SK-N-SH (cell line): ENCODE results near the gene ARID1B. TPM values are rescaled to one million over a fixed set of nuclear protein-coding genes. Genes with fewer than 3 reads are reported as not detected.

Source experiments
- CTCF ChIA-PET: fragments of 300-600, 350-600 bp; formaldehyde crosslinking; extraction: SDS; loops from one replicate; lab custom pipeline; 2021; lab: Yijun Ruan, JAX
- POLR2A ChIA-PET: fragments of 350-600 bp; sonication (Branson Sonifier 250); formaldehyde crosslinking; extraction: SDS; loops from one replicate; lab custom pipeline; 2020; ENCODE audit warnings: antibody characterized with exemption, inconsistent platforms; lab: Yijun Ruan, JAX
- DNase-seq: peaks from one replicate; pipeline ENCODE4 v3.0.0; 2012
- H2AFZ ChIP-seq: fragments of 200-600 bp; sonication (generic); 2 replicates; pipeline ENCODE4 v1.8.1; 2016; ENCODE audit warnings: antibody characterized with exemption, mild to moderate bottlenecking, low read depth
- H3F3A ChIP-seq: fragments of 200-600 bp; sonication (generic); replicated peaks from 2 replicates; pipeline ENCODE3; 2016; ENCODE audit warnings: antibody characterized with exemption, mild to moderate bottlenecking; ENCODE audit not compliant: insufficient read depth
- H3K27ac ChIP-seq, 2 experiments: fragments of 200-500 bp in 1 of 2; fragments of 200-600 bp in 1 of 2; sonication (Bioruptor generic) in 1 of 2; sonication (generic), shearing (Covaris generic) in 1 of 2; 2 replicates each; pipeline versions ENCODE4 v1.5.1 to v1.6.1; 2014 to 2016; ENCODE audit warnings: low read depth in 2 of 2, inconsistent platforms in 1 of 2, low read length in 1 of 2, mild to moderate bottlenecking in 1 of 2, mixed read lengths in 1 of 2
- H3K27me3 ChIP-seq: fragments of 200-600 bp; sonication (generic), shearing (Covaris generic); 2 replicates; pipeline ENCODE4 v1.6.1; 2016; ENCODE audit warnings: mixed run types; ENCODE audit not compliant: insufficient read depth
- H3K36me3 ChIP-seq, 2 experiments: fragments of 200-500 bp in 1 of 2; fragments of 200-600 bp in 1 of 2; sonication (Bioruptor generic) in 1 of 2; sonication (generic) in 1 of 2; replicated peaks in 1 of 2; 2 replicates each; pipeline versions ENCODE3 to v1.5.1; 2014 to 2016; ENCODE audit warnings: low read length in 1 of 2, mild to moderate bottlenecking in 1 of 2; ENCODE audit not compliant: insufficient read depth in 2 of 2, control insufficient read depth in 1 of 2
- H3K4me1 ChIP-seq, 2 experiments: fragments of 200-500 bp in 1 of 2; fragments of 200-600 bp in 1 of 2; sonication (Bioruptor generic) in 1 of 2; sonication (generic), shearing (Covaris generic) in 1 of 2; 2 replicates each; pipeline versions ENCODE4 v1.5.1 to v1.6.1; 2014 to 2016; ENCODE audit warnings: low read depth in 1 of 2, low read length in 1 of 2, mixed run types in 1 of 2; ENCODE audit not compliant: insufficient read depth in 2 of 2, control insufficient read depth in 1 of 2
- H3K4me2 ChIP-seq: fragments of 200-600 bp; sonication (generic), shearing (Covaris generic); 2 replicates; pipeline ENCODE4 v1.6.1; 2017; ENCODE audit warnings: mixed run types
- H3K4me3 ChIP-seq, 2 experiments: fragments of 200-500 bp in 1 of 2; fragments of 200-600 bp in 1 of 2; sonication (Bioruptor generic) in 1 of 2; sonication (generic), shearing (Covaris generic) in 1 of 2; 2 replicates each; pipeline versions ENCODE4 v1.5.1 to v1.8.1; 2014 to 2016; ENCODE audit warnings: low read depth in 2 of 2, inconsistent platforms in 1 of 2, low read length in 1 of 2, mild to moderate bottlenecking in 1 of 2, mixed read lengths in 1 of 2, moderate library complexity in 1 of 2
- H3K79me2 ChIP-seq: fragments of 200-600 bp; sonication (generic); 2 replicates; pipeline ENCODE4 v1.8.1; 2017; ENCODE audit warnings: mild to moderate bottlenecking; ENCODE audit not compliant: insufficient read depth
- H3K9ac ChIP-seq: fragments of 200-600 bp; sonication (generic); 2 replicates; pipeline ENCODE4 v1.6.1; 2017; ENCODE audit warnings: mixed run types
- H3K9me2 ChIP-seq: fragments of 200-600 bp; sonication (generic); 2 replicates; pipeline ENCODE4 v1.6.1; 2017; ENCODE audit warnings: mixed run types
- H3K9me3 ChIP-seq: fragments of 200-600 bp; sonication (generic); 2 replicates; pipeline ENCODE4 v1.6.1; 2017; ENCODE audit warnings: mixed run types, mild to moderate bottlenecking, moderate library complexity
- H4K20me1 ChIP-seq: fragments of 200-600 bp; sonication (generic); 2 replicates; pipeline ENCODE4 v1.6.1; 2017; ENCODE audit warnings: mild to moderate bottlenecking, mixed run types; ENCODE audit not compliant: insufficient read depth
- FOSL2 ChIP-seq: IDR thresholded peaks from 2 replicates; pipeline ENCODE4 v1.4.0; 2012; ENCODE audit warnings: low read depth, mild to moderate bottlenecking, moderate library complexity, borderline replicate concordance
- FOXM1 ChIP-seq: IDR thresholded peaks from 2 replicates; pipeline ENCODE4 v1.4.0; 2012; ENCODE audit warnings: low read depth, mild to moderate bottlenecking
- JUND ChIP-seq: IDR thresholded peaks from 2 replicates; pipeline ENCODE4 v1.4.0; 2012
- MEF2A ChIP-seq: IDR thresholded peaks from 2 replicates; pipeline ENCODE4 v1.4.0; 2012; ENCODE audit warnings: low read depth, borderline replicate concordance
- MXI1 ChIP-seq: IDR thresholded peaks from 2 replicates; pipeline ENCODE4 v1.6.1; 2012; ENCODE audit warnings: mild to moderate bottlenecking, low read depth, low read length, improper control_type of control experiment
- TAF1 ChIP-seq: IDR thresholded peaks from 2 replicates; pipeline ENCODE4 v1.6.1; 2012; ENCODE audit warnings: low read depth, mild to moderate bottlenecking, low read length, moderate library complexity, borderline replicate concordance
- TCF12 ChIP-seq: IDR thresholded peaks from 2 replicates; pipeline ENCODE4 v1.4.0; 2012
- TEAD4 ChIP-seq: IDR thresholded peaks from 2 replicates; pipeline ENCODE4 v1.4.0; 2012; ENCODE audit warnings: mild to moderate bottlenecking, borderline replicate concordance; ENCODE audit not compliant: insufficient read depth
- YY1 ChIP-seq: IDR thresholded peaks from 2 replicates; pipeline ENCODE4 v1.4.0; 2012; ENCODE audit warnings: low read depth, mild to moderate bottlenecking
- WGBS: methylation state at CpG from one replicate; pipeline ENCODE4 v1.1.6; 2017; ENCODE audit warnings: low lambda C conversion rate; 5-methylcytosine and 5-hydroxymethylcytosine counted together
- polyA plus RNA-seq, 3 experiments: library from polyadenylated mRNA; depleted of rRNA; stranded (reverse); fragments of >200 nt; gene quantifications; 2 replicates each; pipeline ENCODE4 v1.2.3, GENCODE V29; 2012
- TF ChIP-seq, protein P1 (sequence below): IDR thresholded peaks from 2 replicates; pipeline ENCODE4 v1.4.0; 2012; ENCODE audit warnings: low read depth, borderline replicate concordance
- TF ChIP-seq, protein P2 (sequence below): IDR thresholded peaks from 2 replicates; pipeline ENCODE4; 2012
- TF ChIP-seq, protein P3 (sequence below): fragments of 200-600 bp; sonication (generic); IDR thresholded peaks from 2 replicates; pipeline ENCODE4 v1.6.1; 2017; ENCODE audit warnings: antibody characterized with exemption, mild to moderate bottlenecking, moderate library complexity
- TF ChIP-seq, protein P4 (sequence below): fragments of 150-350 bp; IDR thresholded peaks from 2 replicates; pipeline ENCODE4 v1.6.1; 2016; ENCODE audit warnings: mild to moderate bottlenecking, low read depth, low read length

Gene ARID1B
- polyA plus RNA-seq, 1 of the 3 experiments (the other 2 are of a cell fraction) = 13.6 TPM

DNA sequence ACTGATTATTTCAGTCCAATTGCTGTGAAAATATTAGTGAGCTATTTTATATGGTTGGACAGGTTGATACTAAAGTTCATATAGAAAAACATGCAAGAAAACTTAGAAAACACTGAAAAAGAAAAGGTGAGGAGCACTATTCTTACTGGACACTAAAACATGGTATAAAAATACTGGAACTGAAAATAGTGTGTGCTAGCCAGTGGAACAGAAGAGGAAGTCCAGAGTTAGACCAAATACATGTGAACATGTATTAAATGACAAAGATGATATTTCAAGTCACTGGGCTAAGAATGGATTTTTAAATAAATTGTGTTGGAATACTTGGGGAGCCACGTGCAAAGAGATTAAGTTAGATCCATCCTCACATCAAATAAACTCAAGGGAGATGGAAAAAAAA, 327.6 kb downstream of the ARID1B start:
- no peak for TF ChIP-seq TEAD4
- TF ChIP-seq, protein P1, sequence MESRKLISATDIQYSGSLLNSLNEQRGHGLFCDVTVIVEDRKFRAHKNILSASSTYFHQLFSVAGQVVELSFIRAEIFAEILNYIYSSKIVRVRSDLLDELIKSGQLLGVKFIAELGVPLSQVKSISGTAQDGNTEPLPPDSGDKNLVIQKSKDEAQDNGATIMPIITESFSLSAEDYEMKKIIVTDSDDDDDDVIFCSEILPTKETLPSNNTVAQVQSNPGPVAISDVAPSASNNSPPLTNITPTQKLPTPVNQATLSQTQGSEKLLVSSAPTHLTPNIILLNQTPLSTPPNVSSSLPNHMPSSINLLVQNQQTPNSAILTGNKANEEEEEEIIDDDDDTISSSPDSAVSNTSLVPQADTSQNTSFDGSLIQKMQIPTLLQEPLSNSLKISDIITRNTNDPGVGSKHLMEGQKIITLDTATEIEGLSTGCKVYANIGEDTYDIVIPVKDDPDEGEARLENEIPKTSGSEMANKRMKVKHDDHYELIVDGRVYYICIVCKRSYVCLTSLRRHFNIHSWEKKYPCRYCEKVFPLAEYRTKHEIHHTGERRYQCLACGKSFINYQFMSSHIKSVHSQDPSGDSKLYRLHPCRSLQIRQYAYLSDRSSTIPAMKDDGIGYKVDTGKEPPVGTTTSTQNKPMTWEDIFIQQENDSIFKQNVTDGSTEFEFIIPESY = no peak
- peaks cover 10% of the 10 kb centered on the region for H3K79me2 ChIP-seq
- H3K9me2 ChIP-seq = no peaks in the 10 kb centered on the region
- POLR2A ChIA-PET = no interaction called here
- H3K4me2 ChIP-seq = no peak overlapping the region
- H3K27ac ChIP-seq = no peak overlapping the region
- H3K9ac ChIP-seq = no peak overlapping the region
- peaks cover 42% of the 10 kb centered on the region for H3F3A ChIP-seq
- H3K4me1 ChIP-seq = peaks cover 8 to 27% of the 10 kb centered on the region in 2 experiments
- no peaks in the 10 kb centered on the region for H4K20me1 ChIP-seq
- H3K27me3 ChIP-seq = no peaks in the 10 kb centered on the region
- DNase-seq = no peak
- no peak overlapping the region for H2AFZ ChIP-seq
- no peaks in the 10 kb centered on the region for H3K9me3 ChIP-seq
- CTCF ChIA-PET = no interaction called here
- 96% methylated on average over 1 of the region's 1 CpG for WGBS
- no peak overlapping the region for H3K4me3 ChIP-seq
- peaks cover 2 to 25% of the 10 kb centered on the region in 2 experiments for H3K36me3 ChIP-seq

DNA sequence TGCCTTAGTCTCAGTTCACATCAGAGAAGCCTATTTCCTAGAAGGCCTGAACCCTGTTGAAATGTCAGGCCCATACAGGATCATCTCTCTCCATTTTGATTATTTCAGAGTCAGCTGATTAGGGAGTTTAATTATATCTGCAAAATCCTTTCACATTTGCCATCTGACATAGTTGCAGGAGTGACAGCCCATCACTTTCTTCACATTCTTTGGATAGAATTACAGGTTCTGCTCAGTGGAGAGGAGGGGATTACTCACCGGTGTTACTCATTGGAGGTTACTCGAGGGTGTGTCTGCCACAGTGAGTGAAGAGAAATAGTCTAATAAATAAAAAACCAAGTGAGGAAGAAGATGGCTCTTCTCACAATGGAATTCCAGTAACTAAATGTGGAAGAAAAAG, 329.3 kb downstream of the ARID1B start:
- no peaks in the 10 kb centered on the region for H3K9me2 ChIP-seq
- no peak overlapping the region for H2AFZ ChIP-seq
- no peaks in the 10 kb centered on the region for H3K27me3 ChIP-seq
- H3K9ac ChIP-seq = no peak overlapping the region
- H4K20me1 ChIP-seq = no peaks in the 10 kb centered on the region
- ChIA-PET POLR2A (no interaction called here), CTCF (interaction anchor here (1.0 kb wide), 2 partner anchors 17 to 60 kb away, joined by 3 to 4 read pairs; no protein-coding TSS in a partner anchor)
- H3K4me1 ChIP-seq = peaks cover 15 to 27% of the 10 kb centered on the region in 2 experiments
- no peak for TF ChIP-seq YY1
- TF ChIP-seq, protein P2, sequence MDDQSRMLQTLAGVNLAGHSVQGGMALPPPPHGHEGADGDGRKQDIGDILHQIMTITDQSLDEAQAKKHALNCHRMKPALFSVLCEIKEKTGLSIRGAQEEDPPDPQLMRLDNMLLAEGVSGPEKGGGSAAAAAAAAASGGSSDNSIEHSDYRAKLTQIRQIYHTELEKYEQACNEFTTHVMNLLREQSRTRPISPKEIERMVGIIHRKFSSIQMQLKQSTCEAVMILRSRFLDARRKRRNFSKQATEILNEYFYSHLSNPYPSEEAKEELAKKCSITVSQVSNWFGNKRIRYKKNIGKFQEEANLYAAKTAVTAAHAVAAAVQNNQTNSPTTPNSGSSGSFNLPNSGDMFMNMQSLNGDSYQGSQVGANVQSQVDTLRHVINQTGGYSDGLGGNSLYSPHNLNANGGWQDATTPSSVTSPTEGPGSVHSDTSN = peak; percentile 82
- peak; percentile 20; the same call in 1 of the 2 replicates for TF ChIP-seq TCF12
- TF ChIP-seq, protein P3, sequence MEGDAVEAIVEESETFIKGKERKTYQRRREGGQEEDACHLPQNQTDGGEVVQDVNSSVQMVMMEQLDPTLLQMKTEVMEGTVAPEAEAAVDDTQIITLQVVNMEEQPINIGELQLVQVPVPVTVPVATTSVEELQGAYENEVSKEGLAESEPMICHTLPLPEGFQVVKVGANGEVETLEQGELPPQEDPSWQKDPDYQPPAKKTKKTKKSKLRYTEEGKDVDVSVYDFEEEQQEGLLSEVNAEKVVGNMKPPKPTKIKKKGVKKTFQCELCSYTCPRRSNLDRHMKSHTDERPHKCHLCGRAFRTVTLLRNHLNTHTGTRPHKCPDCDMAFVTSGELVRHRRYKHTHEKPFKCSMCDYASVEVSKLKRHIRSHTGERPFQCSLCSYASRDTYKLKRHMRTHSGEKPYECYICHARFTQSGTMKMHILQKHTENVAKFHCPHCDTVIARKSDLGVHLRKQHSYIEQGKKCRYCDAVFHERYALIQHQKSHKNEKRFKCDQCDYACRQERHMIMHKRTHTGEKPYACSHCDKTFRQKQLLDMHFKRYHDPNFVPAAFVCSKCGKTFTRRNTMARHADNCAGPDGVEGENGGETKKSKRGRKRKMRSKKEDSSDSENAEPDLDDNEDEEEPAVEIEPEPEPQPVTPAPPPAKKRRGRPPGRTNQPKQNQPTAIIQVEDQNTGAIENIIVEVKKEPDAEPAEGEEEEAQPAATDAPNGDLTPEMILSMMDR = no peak
- TF ChIP-seq JUND = peak; percentile 39; the same call in 1 of the 2 replicates
- no peak for TF ChIP-seq MXI1
- TF ChIP-seq, protein P4, sequence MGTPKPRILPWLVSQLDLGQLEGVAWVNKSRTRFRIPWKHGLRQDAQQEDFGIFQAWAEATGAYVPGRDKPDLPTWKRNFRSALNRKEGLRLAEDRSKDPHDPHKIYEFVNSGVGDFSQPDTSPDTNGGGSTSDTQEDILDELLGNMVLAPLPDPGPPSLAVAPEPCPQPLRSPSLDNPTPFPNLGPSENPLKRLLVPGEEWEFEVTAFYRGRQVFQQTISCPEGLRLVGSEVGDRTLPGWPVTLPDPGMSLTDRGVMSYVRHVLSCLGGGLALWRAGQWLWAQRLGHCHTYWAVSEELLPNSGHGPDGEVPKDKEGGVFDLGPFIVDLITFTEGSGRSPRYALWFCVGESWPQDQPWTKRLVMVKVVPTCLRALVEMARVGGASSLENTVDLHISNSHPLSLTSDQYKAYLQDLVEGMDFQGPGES = no peak
- TF ChIP-seq TAF1 = no peak
- TF ChIP-seq FOSL2 = peak; percentile 56; the same call in 1 of the 2 replicates
- TF ChIP-seq FOXM1 = no peak
- TF ChIP-seq MEF2A = no peak
- peaks cover 21% of the 10 kb centered on the region for H3K79me2 ChIP-seq
- peak overlapping the region; percentile 28 to 98; a peak in 3 of 4 replicates for H3K27ac ChIP-seq
- peaks cover 0 to 17% of the 10 kb centered on the region in 2 experiments for H3K36me3 ChIP-seq
- no peak for DNase-seq
- H3K4me2 ChIP-seq = no peak overlapping the region
- no peak overlapping the region for H3K4me3 ChIP-seq
- WGBS = 22% methylated on average over 2 of the region's 2 CpGs
- peaks cover 49% of the 10 kb centered on the region for H3F3A ChIP-seq
- H3K9me3 ChIP-seq = no peaks in the 10 kb centered on the region
